GM12801 (cell line): ENCODE data around the gene GBP5.
"Not testable (repeated sequence)": the region's sequence is repeated elsewhere in the genome, so short reads cannot be mapped to it uniquely, and the experiment has no call there.

Experiments
- TF ChIP-seq, protein P1 (sequence below): IDR thresholded peaks from one replicate; pipeline ENCODE4 v1.5.1; 2011; ENCODE audit warnings: control low read depth; ENCODE audit not compliant: insufficient read length; ENCODE audit errors: extremely low read depth

Gene GBP5, protein sequence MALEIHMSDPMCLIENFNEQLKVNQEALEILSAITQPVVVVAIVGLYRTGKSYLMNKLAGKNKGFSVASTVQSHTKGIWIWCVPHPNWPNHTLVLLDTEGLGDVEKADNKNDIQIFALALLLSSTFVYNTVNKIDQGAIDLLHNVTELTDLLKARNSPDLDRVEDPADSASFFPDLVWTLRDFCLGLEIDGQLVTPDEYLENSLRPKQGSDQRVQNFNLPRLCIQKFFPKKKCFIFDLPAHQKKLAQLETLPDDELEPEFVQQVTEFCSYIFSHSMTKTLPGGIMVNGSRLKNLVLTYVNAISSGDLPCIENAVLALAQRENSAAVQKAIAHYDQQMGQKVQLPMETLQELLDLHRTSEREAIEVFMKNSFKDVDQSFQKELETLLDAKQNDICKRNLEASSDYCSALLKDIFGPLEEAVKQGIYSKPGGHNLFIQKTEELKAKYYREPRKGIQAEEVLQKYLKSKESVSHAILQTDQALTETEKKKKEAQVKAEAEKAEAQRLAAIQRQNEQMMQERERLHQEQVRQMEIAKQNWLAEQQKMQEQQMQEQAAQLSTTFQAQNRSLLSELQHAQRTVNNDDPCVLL

DNA sequence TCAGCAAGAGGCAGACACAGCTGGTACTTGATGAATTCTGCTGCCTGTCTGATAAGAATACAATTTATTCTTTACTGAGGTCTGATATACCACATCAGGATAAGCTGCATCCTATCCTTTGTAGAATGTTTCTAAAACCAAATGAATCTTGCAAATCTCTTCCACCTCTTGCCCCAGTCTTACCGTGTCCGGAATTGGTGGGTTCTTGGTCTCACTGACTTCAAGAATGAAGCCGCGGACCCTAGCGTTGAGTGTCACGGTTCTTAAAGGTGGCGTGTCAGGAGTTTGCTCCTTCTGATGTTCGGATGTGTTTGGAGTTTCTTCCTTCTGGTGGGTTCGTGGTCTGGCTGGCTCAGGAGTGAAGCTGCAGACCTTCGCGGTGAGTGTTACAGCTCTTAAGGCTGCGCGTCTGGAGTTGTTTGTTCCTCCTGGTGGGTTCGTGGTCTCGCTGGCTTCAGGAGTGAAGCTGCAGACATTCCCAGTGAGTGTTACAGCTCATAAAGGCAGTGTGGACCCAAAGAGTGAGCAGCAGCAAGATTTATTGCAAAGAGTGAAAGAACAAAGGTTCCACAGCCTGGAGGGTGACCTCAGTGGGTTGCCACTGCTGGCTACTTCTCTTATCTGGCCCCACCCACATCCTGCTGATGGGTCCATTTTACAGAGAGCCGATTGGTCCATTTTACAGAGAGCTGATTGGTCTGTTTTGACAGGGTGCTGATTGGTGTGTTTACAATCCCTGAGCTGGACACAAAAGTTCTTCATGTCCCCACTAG, at the start of gene GBP5:
Gene GBP5, minus strand, starts transcription at position 592 of the 773 bp plus-strand sequence. CDS start 3,305 bp downstream, outside the sequence.
- TF ChIP-seq, protein P1, sequence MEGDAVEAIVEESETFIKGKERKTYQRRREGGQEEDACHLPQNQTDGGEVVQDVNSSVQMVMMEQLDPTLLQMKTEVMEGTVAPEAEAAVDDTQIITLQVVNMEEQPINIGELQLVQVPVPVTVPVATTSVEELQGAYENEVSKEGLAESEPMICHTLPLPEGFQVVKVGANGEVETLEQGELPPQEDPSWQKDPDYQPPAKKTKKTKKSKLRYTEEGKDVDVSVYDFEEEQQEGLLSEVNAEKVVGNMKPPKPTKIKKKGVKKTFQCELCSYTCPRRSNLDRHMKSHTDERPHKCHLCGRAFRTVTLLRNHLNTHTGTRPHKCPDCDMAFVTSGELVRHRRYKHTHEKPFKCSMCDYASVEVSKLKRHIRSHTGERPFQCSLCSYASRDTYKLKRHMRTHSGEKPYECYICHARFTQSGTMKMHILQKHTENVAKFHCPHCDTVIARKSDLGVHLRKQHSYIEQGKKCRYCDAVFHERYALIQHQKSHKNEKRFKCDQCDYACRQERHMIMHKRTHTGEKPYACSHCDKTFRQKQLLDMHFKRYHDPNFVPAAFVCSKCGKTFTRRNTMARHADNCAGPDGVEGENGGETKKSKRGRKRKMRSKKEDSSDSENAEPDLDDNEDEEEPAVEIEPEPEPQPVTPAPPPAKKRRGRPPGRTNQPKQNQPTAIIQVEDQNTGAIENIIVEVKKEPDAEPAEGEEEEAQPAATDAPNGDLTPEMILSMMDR: not testable (repeated sequence)

DNA sequence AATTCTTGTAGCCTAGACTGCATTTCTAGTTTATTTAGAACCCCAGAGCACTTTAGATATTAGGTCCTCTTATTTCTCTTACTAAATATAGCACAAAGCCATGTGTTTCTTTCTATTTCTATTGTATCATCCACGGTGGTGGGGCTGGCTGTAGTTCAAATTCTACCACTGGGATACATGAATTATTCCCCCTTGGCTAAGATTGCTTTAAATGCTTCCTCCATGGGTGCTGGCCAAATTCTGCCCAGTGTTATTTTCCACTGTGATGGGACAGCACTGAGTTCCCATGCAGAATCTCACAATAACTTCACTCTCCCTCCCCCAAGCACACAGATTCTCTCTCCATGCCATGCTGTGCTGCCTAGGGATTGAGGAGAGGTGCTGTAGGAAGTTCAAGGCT, 49.7 kb upstream of the GBP5 start:
- TF ChIP-seq, protein P1: no peak

DNA sequence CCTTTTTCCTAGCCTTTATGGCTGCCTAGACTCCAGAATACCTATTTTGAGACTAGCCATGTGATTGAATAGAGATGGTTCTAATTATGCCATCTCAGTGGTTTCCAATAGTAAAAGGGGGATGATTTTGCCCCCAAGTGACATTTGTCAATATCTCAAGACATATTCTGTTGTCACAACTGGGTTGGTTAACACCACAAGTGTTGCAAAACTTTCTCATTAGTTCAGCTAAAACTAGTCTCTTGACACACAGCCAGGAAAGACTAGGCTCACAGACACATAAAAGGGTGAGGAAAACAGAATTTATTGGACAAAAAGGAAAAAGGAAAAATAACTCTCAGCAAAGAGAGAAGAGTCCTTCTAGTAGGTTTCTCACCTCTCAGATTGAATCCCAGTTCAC, 39.9 kb upstream of the GBP5 start:
- TF ChIP-seq, protein P1: no peak

DNA sequence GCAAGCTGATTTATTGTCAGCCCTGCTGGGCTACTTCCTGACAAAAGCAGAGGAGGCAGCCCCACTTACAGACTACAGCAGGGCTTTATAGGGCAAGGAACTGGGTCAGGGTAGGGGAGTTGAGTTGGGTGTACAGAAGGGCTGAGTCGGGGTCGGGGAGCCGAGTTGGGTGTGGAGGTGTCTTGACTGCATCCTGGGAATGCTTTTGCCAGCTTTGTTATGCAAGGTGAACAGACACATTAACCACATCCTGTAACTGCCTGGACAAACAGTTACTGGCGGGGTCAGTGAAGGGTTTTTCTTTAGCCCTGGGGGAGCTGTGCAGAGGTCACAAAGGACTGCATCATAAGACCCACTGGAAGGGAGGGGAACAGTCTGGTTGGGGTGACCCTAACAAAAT, 39.1 kb upstream of the GBP5 start:
- TF ChIP-seq, protein P1: no peak

DNA sequence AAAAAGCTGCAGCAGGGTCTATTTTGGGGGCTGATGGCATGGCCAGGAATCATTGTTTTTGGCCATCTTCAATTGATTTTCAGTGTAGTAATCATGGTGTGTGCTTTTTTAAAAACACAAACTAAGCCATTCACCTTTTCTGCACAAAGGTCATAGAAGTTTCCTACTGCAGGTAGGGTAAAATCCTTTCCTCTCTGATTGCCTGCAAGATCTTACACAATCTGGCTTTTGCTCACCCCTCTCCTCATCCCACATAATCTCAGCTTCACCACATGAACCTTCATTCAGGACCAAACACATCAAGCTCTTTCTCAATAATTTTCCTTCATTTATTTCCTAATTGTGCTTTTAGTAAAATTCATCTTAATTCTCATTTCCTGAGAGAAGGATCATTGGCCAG, 38.3 kb upstream of the GBP5 start:
- TF ChIP-seq, protein P1: no peak

DNA sequence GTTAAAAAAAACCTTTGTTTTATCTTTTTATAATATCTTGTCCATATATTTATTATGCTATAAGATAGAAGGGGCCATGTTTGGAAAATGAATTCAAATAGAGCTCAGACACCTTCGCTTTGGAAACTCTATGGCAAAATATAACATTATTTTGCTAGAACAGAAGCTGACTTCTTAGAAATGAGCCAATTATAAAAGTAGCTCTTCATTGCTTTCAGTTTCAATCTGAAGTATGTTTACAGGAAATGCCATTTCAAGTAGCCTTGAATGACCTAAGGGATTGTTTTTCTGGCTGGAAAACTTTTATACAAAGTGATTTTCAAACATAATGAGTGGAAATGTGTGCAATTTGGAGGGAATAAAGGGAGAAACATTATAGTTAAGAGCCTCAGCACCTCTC, 37.8 kb upstream of the GBP5 start:
- TF ChIP-seq, protein P1: no peak

DNA sequence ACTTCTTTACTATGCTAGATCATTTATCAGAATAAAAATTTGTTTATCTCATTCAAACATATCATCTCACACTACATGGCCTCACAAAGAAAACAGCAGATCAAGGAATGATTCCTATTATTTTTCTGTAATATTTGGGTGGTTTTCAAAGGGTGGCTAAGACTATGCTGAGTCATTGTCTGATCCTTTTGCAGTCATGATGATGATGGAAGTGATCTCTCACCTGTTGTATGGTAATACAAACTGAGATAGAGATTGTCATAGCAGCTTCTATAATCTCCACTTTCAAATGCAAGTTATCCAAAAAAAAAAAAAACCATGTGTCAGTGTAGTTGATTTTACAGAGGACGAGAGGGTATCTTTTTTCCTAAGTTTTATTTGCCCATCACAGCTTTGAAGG, 37.2 kb upstream of the GBP5 start:
- TF ChIP-seq, protein P1: no peak
